Measurements from ENCODE around the gene FBRS.
A peak's percentile ranks its signal among the peaks of the same experiment; 100 is the strongest.

The FBRS gene

DNA sequence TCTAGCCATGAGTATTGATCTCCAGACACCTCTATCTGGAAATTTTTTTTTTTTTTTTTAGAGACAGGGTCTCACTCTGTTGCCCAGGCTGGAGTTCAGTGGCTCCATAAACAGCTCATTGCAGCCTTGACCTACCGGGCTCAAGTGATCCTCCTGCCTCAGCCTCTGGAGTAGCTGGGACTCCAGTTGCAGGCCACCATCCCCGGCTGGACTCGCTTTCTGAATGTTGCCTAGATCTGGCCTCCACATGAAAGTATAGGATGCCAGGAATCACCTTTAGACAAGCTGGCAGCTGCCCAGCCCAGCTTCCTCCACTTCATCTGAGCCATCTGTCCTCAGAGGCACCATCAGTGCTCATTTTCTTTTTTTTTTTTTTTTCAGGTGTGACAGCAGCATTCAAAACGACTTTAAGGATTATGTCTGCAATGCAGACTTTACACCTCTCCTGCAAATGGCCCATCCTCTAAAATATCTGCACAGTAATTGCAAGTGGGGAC, 13.8 kb upstream of the FBRS start:
- DNase-seq: no peak

DNA sequence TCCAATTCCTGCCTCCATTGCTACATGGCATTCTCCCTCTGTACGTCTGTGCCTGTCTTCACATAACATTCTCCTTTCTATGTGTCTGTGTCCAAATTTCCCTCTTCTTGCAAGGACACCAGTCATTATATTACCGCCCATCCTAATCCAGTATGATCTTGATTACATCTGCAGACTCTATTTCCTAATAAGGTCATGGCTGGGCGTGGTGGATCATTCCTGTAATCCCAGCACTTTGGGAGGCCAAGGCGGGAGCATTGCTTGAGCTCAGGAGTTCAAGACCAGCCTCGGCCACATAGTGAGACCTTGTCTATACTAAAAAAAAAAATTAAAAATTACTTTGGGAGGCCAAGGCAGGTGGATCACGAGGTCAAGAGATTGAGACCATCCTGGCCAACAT, 12.5 kb upstream of the FBRS start:
- no peak for DNase-seq

DNA sequence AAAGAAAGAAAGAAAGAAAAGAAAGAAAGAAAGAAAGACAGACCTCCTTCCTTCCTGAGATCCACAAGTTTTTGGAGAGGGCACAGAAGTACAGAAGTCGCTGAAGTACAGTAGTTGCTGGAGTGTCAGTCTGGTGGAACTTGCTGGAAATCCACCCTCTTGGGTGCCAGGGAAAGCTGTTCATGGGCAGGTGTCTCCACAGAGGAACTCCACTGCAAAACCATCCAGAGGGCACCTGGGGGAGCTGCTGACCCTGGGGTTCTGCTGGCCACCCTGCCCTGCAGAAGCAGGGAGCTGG, 11.0 kb upstream of the FBRS start:
- no peak for DNase-seq

DNA sequence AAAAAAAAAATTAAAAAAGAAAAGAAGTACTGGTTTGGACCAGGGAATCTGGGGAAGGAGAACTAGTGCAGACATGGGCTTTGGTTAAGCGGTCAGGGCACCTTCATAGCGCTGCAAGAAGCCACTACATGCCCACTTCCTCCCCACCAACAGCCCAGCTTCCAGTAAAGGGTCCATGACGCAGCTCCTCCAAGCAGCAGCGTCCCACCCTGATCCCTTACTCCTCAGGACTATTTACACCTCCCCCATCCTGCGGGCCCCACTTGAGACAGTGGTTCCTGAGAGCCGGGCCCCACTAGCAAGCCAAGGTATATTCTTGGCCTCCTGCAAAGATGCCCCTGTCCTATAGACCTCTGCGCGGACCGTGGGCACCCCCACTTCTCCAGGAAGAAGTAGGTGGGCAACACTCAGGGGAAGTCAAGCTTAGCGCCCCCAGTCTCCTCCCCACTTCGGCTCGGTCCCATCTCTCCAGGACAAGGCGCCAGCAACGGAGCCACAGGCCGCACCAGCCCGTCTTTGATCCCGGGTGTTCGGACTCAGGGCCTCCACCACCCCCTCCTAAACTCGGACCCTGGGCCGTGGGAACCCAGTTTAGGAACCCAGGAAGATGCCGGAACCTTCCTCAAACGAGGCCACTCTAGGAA, 8.4 kb upstream of the FBRS start:
- no peak for DNase-seq

DNA sequence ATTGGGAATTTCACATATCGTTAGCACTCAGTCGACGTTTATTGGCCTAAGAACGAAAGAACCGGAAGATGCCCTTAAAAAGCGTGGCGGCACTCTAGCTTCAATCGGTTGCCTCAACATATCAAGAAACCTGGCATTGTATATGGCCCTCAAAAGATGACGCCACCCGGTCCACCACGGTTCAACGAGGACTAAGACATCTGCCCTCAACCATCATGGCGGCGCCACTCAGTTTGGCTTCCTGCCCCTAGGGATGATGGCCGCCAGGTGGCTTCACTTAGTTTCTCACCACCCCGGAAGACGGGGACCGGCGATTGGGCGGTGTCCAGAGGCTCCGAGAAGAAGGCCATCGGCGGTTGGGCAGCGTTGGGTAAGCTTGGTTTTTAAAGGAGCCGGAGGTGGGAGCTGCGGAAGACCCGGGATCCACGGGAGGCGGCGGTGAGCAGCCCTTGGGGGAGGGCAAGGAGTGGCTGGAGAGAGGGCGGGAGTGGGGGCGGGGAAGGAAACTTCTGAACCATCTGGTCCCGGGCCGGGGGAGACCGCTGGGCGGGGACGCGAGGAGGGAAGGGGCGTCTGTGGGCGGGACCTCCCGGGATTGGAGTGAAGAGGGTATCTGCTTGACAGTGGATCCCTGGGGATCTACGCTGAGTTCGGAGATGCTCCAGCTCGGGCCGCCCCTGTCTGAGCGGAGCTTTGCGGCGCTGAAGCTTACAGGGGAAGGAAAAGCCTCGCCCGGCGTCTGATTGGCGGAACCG, 7.7 kb upstream of the FBRS start, which contains the start of gene PRR14:
TSS of gene PRR14 (plus strand) at position 592 of the 755 bp plus-strand sequence. CDS start 686 bp downstream, outside the sequence.
- peak; percentile 100 for DNase-seq

DNA sequence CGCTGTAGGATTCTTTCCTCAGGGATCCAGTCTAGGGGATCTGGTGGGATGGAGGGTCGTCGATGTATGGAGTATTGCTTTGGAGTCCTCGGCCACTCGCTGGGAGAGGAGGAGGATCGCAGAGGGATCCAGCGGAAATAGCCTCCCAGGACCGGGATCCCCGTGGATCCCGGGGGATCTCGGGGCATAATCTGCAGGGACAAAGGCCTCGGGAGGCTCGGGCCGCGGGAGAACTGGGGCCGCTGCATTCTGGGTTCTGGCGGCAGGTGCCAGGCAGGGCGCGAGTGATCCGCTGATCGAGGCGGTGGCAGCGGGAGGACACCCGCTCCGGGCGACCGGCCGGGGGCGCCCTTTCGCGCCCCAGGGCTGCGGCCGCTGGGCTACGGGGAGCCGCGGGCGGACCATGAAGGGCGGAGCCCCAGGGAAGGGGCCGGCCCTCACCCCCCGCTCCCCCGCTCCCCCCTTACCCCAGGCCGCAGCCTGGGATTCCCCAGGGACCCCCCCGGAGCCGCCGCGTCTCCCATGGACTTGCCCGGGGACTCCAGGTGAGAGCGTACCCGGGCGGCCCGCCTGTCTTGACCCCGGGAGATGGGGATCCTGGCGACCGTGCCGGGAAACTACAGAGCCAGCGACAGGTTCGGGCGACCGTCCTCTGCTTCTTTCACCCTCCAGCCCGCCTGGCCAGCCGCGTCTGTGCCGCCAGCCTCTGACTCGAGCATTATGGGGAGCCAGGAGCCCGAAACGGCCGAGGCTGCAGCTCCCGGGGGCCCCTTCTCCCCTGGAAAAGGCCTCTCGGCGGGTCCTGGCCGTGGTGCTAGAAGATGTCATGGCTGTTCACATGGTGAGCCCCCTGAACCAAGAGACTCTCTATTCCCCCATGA, 6.9 kb upstream of the FBRS start:
- peak; percentile 61 for DNase-seq

DNA sequence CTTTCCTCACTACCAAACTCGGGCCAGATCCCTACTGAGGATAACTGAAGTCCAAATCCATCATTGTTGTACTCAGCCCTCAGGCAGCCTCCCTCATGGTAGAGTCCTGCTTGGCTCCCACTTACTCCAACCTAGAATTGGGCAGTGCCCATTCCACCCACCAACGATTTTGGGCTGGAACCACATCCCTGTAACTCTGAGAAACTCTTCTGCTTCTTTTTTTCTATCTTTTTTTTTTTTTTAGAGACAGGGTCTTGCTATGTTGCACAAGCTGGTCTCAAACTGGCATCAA, 6.3 kb upstream of the FBRS start:
- DNase-seq: no peak

DNA sequence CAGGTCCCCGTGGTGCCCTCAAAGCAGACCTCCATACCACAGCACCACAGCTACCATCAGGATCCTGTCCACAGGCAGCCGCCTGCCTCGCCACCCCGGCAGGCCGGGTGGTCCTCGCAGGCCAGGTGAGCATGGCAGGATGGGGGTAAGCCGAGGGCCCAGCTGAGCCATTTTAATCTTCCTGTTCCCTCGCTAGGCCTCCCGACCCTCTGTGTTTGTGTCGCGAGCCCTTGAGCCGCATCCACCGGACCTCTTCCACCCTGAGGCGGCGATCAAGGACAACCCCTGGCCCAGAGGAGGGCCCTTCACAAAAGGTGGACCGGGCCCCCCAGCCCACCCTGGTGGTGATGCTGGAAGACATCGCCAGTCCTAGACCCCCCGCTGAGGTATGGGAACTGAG, 5.5 kb upstream of the FBRS start:
- DNase-seq: no peak

DNA sequence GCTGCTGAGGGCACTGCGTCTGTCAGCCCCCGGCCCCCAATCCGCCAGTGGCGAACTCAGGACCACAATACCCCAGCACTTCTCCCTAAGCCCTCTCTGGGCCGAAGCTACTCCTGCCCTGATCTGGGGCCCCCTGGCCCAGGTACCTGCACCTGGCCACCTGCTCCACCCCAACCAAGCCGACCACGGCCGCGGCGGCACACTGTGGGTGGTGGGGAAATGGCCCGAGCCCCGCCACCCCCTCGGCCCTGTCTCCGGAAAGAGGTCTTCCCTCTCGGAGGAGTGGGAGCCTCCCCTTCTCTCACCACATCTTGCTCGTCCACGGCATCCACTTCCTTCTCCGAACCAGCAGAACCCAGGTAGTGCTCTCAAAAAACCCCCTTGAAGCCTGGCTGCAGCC, 3.4 kb upstream of the FBRS start:
- DNase-seq: no peak

DNA sequence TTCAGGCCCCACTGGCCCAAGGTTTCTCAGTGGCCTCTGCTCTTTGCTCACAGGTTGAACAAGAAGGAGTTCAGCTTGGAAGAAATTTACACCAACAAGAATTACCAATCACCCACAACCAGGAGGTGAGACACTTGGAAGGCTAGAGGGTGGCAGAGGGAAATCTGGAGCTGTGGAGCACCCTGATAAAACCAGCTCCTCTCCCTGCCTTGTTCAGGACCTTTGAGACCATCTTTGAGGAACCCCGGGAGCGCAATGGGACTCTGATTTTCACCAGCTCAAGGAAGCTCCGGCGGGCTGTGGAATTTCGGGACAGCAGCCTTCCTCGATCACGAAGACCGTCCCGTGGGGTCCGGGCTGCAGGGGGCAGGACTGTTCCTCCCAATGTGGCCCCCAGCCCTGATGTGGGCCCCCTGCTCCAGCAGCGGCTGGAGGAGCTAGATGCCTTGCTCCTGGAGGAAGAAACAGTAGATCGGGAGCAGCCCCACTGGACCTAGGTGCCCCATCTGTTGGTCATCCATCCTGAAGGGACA, 2.4 kb upstream of the FBRS start:
- DNase-seq: no peak

DNA sequence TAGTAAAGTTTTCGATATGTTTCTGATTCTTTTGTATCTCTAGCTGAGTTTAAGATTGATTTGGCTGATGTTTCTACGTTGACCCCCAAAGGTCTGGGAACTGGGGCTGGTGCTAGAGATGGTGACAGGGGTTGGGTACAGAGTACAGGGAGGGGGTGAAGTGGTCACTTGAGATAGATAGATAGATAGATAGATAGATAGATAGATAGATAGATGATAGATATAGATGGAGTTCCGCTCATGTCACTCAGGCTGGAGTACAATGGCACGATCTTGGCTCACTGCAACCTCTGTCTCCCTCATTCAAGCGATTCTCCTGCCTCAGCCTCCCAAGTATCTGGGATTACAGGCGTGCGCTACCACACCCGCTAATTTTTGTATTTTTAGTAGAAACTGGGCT, 1.8 kb upstream of the FBRS start:
- no peak for DNase-seq

DNA sequence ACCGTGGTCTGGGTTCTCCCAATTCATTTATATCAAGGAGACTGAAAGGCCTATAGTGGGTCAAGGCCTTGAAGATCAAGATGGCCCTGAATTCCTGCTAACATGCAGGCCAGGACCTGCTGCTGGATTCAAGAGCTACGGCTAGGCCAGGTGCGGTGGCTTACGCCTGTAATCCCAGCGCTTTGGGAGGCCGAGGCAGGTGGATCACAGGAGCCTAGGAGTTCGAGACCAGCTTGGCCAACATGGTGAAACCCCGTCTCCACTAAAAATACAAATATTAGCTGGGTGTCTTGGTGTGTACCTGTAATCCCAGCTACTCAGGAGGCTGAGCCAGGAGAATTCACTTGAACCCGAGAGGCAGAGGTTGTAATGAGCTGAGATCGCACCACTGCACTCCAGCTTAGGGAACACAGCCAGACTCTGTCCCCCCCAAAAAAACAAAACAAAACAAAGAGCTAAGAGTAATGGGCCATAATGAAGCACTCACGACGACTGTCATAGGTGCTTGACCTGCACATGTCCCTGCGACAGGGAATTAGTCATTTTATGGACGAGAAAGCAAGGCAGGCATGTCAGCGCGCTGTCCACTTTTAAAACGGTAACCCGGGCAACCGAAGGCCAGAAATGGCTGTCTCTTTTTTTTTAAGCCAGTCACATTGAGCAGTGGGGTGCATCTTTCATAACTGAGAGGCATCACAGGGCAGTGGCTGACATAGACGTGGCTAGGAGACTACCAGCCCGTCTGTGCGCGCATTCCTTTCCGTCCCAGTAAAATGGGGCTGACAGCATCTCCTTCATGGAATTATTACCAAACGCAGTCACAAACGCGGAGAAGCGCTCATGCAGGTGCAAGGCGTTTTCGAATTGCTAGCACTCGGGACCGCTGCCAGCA, 1.0 kb upstream of the FBRS start:
- no peak for DNase-seq

DNA sequence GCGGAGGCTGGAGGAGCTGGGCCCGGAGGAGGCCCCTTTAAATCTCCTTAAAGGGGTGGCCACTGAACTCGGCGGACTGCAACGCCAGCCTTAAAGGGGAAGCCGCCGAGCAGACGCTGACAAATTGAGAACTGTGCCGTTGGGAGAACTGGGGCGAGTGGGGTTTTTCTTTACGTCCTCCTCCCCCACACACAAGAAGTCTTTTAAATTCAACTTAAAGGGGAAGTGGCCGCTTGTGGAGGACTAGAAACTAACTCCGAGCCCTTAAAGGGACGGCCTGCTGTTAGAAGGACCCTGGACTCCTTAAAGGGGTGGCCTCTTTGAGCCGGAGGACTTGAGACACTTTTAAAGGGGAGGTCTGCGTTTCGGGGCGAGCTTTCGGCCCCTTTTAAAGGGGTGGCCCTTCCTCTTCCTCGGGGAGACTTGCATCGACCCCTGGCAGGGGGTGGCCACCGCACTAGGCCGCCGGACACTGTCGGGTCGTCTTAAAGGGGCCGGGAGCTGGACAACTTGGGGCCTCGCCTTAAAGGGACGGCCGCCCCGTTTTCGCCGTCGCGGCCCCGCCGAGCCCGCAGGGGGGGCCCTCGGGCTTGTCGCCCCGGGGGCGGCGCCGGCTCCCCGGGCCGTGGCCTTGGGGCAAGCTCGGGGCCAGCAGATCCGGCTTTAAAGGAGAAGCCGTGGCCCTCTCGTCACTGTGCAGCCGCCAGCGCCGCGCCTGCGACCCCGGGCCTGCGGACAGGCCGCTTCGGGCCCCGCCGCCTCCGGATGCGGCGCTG, 688 bp downstream of the FBRS start:
- peak; percentile 98 for DNase-seq

DNA sequence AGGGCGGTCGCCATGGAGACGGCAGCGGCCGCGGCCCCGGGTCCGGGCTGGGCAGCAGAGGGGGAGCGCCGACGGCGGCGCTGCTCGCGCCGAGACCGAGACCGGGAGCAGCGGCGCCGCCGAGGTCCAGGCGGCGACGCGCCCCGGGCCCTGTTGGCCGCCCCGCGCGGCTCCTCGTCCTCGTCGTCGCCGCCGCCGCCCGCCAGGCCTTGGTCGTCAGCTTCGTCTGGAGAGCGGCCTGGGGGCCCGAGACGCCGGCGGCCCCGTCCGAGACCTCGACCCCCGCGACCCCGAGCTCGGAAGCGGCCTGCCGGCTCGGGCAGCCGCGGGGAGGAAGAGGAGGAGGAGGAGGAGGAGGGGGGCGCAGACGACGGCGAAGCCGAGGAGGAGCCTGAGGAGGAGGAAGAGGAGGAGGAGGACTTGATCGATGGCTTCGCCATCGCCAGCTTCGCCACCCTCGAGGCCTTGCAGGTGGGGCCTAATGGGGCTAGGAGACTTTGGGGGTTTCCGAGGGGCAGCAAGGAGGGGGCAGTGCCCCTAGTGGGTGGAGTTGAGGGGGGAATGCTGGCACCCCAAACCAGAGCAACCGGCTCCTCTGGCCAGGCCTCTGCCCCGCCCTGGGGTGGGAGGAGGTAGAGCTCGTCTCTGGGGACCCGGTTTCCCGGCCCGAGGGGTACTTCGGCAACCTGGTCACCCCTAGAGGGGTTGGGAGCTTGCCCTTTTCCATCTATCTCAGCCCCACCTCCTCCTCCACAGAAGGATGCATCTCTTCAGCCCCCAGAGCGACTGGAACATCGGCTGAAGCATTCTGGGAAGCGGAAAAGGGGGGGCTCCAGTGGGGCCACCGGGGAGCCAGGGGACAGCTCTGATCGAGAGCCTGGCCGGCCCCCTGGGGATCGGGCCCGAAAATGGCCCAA, 1.5 kb downstream of the FBRS start:
- peak; percentile 13 for DNase-seq

DNA sequence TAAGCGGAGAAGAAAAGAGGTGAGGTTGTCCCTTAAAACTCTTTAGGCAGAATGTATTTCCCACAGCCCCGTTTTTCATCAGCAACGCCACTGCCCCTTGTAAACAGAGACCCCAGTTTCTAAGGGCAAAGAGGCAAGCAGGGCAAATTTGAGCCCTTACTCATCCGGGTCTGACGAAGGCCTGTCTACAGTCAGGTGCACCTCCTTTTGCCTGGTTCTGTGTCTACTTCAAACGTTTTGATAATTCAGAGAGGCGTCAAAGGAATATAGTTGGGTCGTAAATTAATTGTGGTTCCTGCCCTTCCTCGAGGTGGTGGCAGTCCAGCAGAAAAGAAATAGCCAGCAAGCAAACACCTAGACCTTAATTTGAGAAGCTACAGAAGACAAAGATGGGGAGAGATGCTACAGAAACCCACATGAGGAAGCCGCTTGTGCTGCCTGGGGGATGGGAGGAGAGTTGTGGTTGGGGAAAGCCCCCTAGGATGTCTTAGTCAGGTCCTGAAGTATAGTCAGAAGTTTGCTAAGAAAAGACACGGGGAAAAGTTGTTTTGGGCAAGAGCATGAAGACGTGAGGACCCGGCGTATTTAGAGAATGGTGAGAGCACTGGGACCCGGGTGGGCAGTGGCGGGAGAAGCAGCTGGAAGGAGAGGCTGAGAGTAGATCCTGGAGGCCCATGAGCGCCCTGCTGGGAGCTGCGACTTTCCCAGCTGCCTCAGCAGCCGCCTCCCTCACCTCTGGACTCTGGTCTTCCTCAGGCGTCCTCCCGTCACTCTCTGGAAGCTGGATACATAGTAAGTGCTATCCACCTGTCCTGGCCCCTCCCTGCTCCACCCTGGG, 2.4 kb downstream of the FBRS start:
- DNase-seq: peak; percentile 30

DNA sequence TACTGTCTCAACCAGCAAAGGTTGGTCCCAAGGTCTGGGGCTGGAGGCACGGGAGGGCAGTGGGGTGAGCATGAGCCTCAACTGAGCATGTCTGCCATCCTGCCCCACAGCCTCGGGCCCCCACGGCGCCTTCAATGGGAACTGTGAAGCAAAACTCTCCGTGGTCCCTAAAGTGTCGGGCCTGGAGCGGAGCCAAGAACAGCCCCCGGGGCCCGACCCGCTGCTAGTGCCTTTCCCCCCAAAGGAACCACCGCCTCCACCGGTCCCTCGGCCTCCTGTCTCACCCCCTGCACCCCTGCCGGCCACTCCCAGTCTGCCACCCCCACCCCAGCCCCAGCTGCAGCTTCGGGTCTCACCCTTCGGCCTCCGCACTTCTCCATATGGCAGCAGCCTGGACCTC, 4.2 kb downstream of the FBRS start:
- no peak for DNase-seq

DNA sequence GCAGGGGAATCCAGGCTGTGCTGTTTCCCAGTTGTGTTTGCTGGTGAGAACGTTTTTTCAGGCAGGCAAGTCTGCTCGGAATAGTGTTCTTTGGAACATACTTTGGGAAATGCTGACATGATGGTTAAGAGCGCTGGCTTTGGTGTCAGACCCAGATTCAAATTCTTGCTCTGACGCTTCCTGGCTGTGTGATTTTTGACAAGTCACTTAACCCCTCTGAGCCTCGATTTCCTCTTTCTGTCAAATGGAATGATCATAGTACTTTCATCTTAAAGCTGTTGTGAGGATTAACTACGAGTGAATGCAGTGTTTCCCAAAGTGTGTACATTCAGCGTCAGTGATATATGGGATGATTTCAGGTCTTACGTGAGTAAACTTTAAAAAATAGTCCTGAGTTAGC, 4.8 kb downstream of the FBRS start:
- DNase-seq: no peak

DNA sequence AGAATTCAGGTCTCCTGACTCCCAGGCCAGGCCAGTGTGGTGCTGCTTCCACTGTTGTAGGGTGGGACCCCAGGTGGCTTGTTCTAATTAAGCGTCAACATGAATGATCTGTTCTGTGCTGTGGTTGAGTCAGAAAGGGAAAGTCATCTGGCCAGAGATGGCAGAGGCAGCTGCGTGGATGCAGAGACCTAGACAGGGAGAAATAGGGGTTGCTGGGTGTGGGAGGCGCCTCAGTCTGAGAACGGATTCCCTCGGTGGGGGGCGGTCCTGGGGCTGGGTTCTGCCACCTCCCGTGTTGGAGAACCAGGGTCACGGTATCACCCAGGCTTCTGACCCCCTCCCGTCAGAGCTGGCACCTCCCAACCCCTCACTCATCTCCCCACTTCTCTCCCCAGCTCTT, 5.6 kb downstream of the FBRS start:
- no peak for DNase-seq

DNA sequence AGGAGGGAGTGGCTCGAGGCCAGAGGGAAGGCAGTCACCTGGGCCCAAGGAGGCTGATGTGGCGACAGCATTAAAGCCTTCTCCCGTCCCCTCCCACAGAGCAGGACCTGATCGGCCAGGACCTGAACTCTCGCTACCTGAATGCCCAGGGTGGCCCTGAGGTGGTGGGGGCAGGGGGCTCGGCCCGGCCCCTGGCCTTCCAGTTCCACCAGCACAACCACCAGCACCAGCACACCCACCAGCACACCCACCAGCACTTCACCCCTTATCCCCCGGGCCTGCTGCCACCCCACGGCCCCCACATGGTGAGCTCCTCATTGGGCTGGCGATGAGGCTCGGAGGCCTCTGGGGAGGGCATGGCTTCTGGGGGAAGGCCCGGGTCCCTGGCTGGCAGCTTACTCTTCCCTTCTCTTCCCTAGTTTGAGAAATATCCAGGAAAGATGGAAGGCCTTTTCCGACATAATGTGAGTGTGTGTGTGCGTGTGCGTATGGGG, 6.4 kb downstream of the FBRS start:
- no peak for DNase-seq

Measured in fibroblast of skin of abdomen (primary cell).